SU-DHL-6 (cell line): ENCODE measurements around the gene RNF19B.

Experiments used
- H2AFZ ChIP-seq: fragments of 200-600 bp; sonication (generic); 2 replicates; pipeline ENCODE4 v1.6.1; 2014; ENCODE audit warnings: low read depth, mild to moderate bottlenecking, moderate library complexity, mixed read lengths, antibody characterized with exemption, low read length; ENCODE audit not compliant: severe bottlenecking
- H3F3A ChIP-seq: fragments of 200-600 bp; shearing (Covaris generic); 2 replicates; pipeline ENCODE4 v1.6.0; 2016; ENCODE audit warnings: antibody characterized with exemption, mild to moderate bottlenecking; ENCODE audit not compliant: insufficient read depth
- H3K27ac ChIP-seq: fragments of 200-600 bp; sonication (generic); 2 replicates; pipeline ENCODE4 v1.5.1; 2016; ENCODE audit warnings: low read depth, mild to moderate bottlenecking, low read length, moderate library complexity, mixed read lengths
- H3K27me3 ChIP-seq: fragments of 200-600 bp; sonication (generic), shearing (Covaris generic); 2 replicates; pipeline ENCODE4 v1.6.0; 2014; ENCODE audit warnings: mild to moderate bottlenecking, low read length
- H3K36me3 ChIP-seq: fragments of 200-600 bp; sonication (generic); 2 replicates; pipeline ENCODE4 v1.6.1; 2014; ENCODE audit warnings: mild to moderate bottlenecking, low read length, mixed read lengths
- H3K4me2 ChIP-seq: fragments of 300-600, 200-600 bp; shearing (Covaris generic), sonication (generic); 2 replicates; pipeline ENCODE4 v1.6.0; 2014; ENCODE audit warnings: low read length, low read depth, mild to moderate bottlenecking; ENCODE audit not compliant: poor library complexity, severe bottlenecking
- H3K4me3 ChIP-seq: fragments of 200-600 bp; sonication (generic); 2 replicates; pipeline ENCODE4 v1.5.1; 2014; ENCODE audit warnings: antibody characterized with exemption, low read length, mild to moderate bottlenecking, mixed read lengths; ENCODE audit not compliant: insufficient read depth, poor library complexity, severe bottlenecking
- H3K79me2 ChIP-seq: fragments of 200-600 bp; sonication (generic); 2 replicates; pipeline ENCODE4 v1.6.1; 2014; ENCODE audit warnings: mild to moderate bottlenecking, low read length, moderate library complexity; ENCODE audit not compliant: insufficient read depth
- H3K9ac ChIP-seq: fragments of 200-600 bp; sonication (generic); 2 replicates; pipeline ENCODE4 v1.7.0; 2014; ENCODE audit warnings: mild to moderate bottlenecking, low read length
- H3K9me2 ChIP-seq: fragments of 200-600 bp; sonication (generic); replicated peaks from 2 replicates; pipeline ENCODE4 v1.6.1; 2014; ENCODE audit warnings: low read length; ENCODE audit not compliant: insufficient read depth
- H3K9me3 ChIP-seq: fragments of 200-600 bp; sonication (generic); 2 replicates; pipeline ENCODE4 v1.6.1; 2014; ENCODE audit warnings: low read length, mixed read lengths; ENCODE audit not compliant: insufficient read depth
- H4K20me1 ChIP-seq: fragments of 200-600 bp; sonication (generic); 2 replicates; pipeline ENCODE4 v1.6.1; 2014; ENCODE audit warnings: low read depth, mild to moderate bottlenecking, antibody characterized with exemption, low read length, moderate library complexity, mixed read lengths
- CTCF ChIP-seq: fragments of 200-600 bp; sonication (generic); IDR thresholded peaks from one replicate; pipeline ENCODE4 v1.5.1; 2017; ENCODE audit warnings: antibody characterized with exemption, mild to moderate bottlenecking, low read length, moderate library complexity; ENCODE audit not compliant: insufficient read depth, poor library complexity, severe bottlenecking
- EZH2phosphoT487 ChIP-seq: fragments of 200-600 bp; sonication (generic), shearing (Covaris generic); conservative IDR thresholded peaks from 2 replicates; pipeline ENCODE4 v1.6.1; 2018; ENCODE audit warnings: mild to moderate bottlenecking, antibody characterized with exemption, low read length, moderate library complexity, mixed read lengths

The RNF19B gene

GRCh38 chr1:32898056-32898455 lies 66.6 kb downstream of the RNF19B start:
- no peak overlapping the region for H2AFZ ChIP-seq
- TF ChIP-seq EZH2phosphoT487 (no peak), CTCF (no peak)
- no peak overlapping the region for H3K4me2 ChIP-seq
- no peaks in the 10 kb centered on the region for H3K27me3 ChIP-seq
- no peaks in the 10 kb centered on the region for H4K20me1 ChIP-seq
- no peaks in the 10 kb centered on the region for H3K36me3 ChIP-seq
- H3K9me2 ChIP-seq, result no peaks in the 10 kb centered on the region
- H3K27ac ChIP-seq, result no peak overlapping the region
- no peaks in the 10 kb centered on the region for H3K9me3 ChIP-seq
- H3K9ac ChIP-seq, result no peak overlapping the region
- no peaks in the 10 kb centered on the region for H3F3A ChIP-seq
- no peaks in the 10 kb centered on the region for H3K79me2 ChIP-seq
- no peak overlapping the region for H3K4me3 ChIP-seq

- Histone ChIP-seq H3K36me3 (no peaks in the 10 kb centered on the region), H3K27ac (no peak overlapping the region), H3K4me3 (no peak overlapping the region), H3K9me3 (no peaks in the 10 kb centered on the region), H2AFZ (no peak overlapping the region), H3K27me3 (no peaks in the 10 kb centered on the region), H3K79me2 (no peaks in the 10 kb centered on the region), H3K4me2 (no peak overlapping the region), H3K9ac (no peak overlapping the region), H4K20me1 (no peaks in the 10 kb centered on the region), H3K9me2 (no peaks in the 10 kb centered on the region), H3F3A (no peaks in the 10 kb centered on the region)
- no peak for TF ChIP-seq EZH2phosphoT487
- TF ChIP-seq CTCF, result no peak
These were observed 67.2 kb downstream of the RNF19B start for GRCh38 chr1:32897082-32898049.

GRCh38 chr1:32896451-32896850 lies 68.2 kb downstream of the RNF19B start:
- Histone ChIP-seq H3K9me2 (no peaks in the 10 kb centered on the region), H3K36me3 (no peaks in the 10 kb centered on the region), H3K9ac (no peak overlapping the region)

More at GRCh38 chr1:32896451-32896850, 68.2 kb downstream of the RNF19B start:
- Histone ChIP-seq H4K20me1 (no peaks in the 10 kb centered on the region), H3K27ac (no peak overlapping the region), H3K27me3 (no peaks in the 10 kb centered on the region), H3K9me3 (no peaks in the 10 kb centered on the region), H3K79me2 (no peaks in the 10 kb centered on the region), H3K4me3 (no peak overlapping the region), H3F3A (no peaks in the 10 kb centered on the region), H2AFZ (no peak overlapping the region), H3K4me2 (no peak overlapping the region)
- TF ChIP-seq EZH2phosphoT487, result no peak
- no peak for TF ChIP-seq CTCF
